Stimulated activated effector memory CD8-positive, alpha-beta T cell treated with anti-CD3 and anti-CD28 coated beads, Interleukin-12 subunit alpha, Interleukin-12 subunit beta, amount 100 ng/mL, for 72 hours (primary cell): ENCODE data around the gene POLR3E.

ENCODE experiments used
- ATAC-seq: fragments of 150-1000 bp; cut with Tn5 transposase; 2 replicates; pipeline ENCODE4 v1.10.0; 2021
- DNase-seq, 2 donors: peaks; one replicate each; pipeline ENCODE4 v3.0.0; 2021 to 2022; ENCODE audit warnings: low spot score in 2 of 2
- H3K27ac Mint-ChIP-seq: one replicate; pipeline ENCODE4 v1.8.0; 2022; ENCODE audit warnings: mild to moderate bottlenecking, mixed read lengths
- H3K36me3 Mint-ChIP-seq: one replicate; pipeline ENCODE4 v1.8.0; 2022; ENCODE audit warnings: mild to moderate bottlenecking, mixed read lengths
- H3K4me1 Mint-ChIP-seq: one replicate; pipeline ENCODE4 v1.8.0; 2022; ENCODE audit warnings: mixed read lengths
- H3K4me3 Mint-ChIP-seq: one replicate; pipeline ENCODE4 v1.8.0; 2022; ENCODE audit warnings: mild to moderate bottlenecking, mixed read lengths
- H3K9me3 Mint-ChIP-seq: one replicate; pipeline ENCODE4 v1.8.0; 2022; ENCODE audit warnings: mixed read lengths

POLR3E gene

GRCh38 chr16:22302776-22303363, 5.7 kb downstream of the POLR3E start:
- no peak for DNase-seq
- Mint-ChIP-seq H3K4me1 (peaks cover 61% of the 10 kb centered on the region), H3K27ac (peak overlapping the region; percentile 54), H3K9me3 (no peaks in the 10 kb centered on the region), H3K36me3 (peaks cover 99% of the 10 kb centered on the region), H3K4me3 (no peak overlapping the region)
- ATAC-seq, result no peak

- Mint-ChIP-seq H3K9me3 (no peaks in the 10 kb centered on the region), H3K4me1 (peaks cover 46% of the 10 kb centered on the region), H3K27ac (peak overlapping the region; percentile 85), H3K4me3 (no peak overlapping the region), H3K36me3 (peaks cover 99% of the 10 kb centered on the region)
- DNase-seq (no peak), ATAC-seq (no peak)
These were observed 7.2 kb downstream of the POLR3E start for GRCh38 chr16:22304411-22304810.

DNA sequence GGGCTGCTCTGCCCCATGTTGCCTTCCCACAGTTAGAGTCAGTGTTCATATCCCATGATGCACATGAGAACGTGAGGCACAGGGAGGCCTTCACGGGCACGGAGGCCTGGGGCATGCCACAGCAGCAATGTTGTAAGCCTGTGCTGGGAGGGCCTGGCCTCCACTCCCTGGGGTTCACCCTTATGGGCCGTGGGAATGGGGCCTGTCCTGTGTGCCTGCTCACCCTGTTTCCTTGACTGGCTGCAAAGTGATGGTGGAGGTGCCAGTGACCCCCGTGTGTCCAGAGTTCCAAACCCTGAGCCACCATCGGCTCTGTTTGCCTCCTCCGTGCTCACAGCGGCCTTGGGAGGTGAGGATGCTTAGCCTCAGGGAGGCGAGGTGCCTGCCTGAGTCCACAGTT, 9.6 kb downstream of the POLR3E start:
- ATAC-seq, result no peak
- no peaks in the 10 kb centered on the region for H3K9me3 Mint-ChIP-seq
- peaks cover 100% of the 10 kb centered on the region for H3K36me3 Mint-ChIP-seq
- no peak for DNase-seq
- H3K27ac Mint-ChIP-seq, result peak overlapping the region; percentile 30
- H3K4me1 Mint-ChIP-seq, result peaks cover 27% of the 10 kb centered on the region
- no peak overlapping the region for H3K4me3 Mint-ChIP-seq

DNA sequence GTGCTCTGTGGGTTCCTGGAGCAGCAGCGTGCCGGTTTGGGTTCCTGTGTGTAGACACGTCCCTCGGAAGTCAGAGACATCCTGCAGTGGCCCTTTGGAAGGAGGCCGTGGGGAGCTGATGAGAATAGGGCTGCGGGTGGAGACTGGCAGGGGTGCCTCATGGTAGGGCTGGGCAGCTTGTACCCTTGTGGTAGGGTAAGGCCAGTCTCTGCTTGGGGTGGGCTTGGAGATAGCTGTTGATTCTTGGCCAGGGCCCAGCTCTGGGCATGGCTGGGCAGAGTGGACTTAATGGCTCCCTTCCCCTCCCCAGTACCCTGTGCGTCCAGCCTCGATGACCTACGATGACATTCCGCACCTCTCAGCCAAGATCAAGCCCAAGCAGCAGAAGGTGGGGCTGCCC, 10.6 kb downstream of the POLR3E start:
- H3K4me3 Mint-ChIP-seq, result no peak overlapping the region
- DNase-seq, result no peak
- no peaks in the 10 kb centered on the region for H3K9me3 Mint-ChIP-seq
- H3K27ac Mint-ChIP-seq, result peak overlapping the region; percentile 30
- peaks cover 100% of the 10 kb centered on the region for H3K36me3 Mint-ChIP-seq
- peaks cover 18% of the 10 kb centered on the region for H3K4me1 Mint-ChIP-seq
- ATAC-seq, result no peak

DNA sequence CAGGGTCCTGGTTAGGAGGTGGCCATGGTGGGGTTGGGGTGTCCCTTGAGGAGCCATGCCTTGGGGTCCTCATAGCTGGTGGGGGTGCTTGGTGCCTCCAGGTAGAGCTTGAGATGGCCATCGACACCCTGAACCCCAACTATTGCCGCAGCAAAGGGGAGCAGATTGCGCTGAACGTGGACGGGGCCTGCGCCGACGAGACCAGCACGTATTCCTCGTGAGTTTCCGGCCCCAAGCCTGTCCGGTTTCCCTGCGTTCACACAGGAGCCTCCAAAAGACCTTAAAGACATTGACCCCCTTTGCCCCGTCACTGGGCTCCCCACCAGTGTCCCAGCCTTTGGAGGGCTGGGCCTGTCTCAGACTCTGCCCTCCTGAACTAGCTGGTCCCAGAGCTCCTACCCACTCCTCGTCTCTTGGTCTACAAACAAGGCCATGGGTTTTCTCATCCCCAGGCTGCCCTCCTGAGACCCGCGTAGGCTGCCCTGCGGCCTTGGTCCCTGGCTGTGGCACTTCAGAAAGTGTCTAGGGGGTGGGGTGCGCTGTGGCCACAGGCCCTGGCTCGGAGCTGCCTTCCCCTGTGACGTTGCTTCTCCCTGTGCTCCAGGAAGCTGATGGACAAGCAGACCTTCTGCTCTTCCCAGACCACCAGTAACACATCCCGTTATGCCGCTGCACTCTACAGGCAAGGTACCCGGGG, 11.8 kb downstream of the POLR3E start:
- DNase-seq (no peak), ATAC-seq (no peak)
- Mint-ChIP-seq H3K27ac (no peak overlapping the region), H3K36me3 (peaks cover 100% of the 10 kb centered on the region), H3K4me1 (peaks cover 15% of the 10 kb centered on the region), H3K4me3 (no peak overlapping the region), H3K9me3 (no peaks in the 10 kb centered on the region)

DNA sequence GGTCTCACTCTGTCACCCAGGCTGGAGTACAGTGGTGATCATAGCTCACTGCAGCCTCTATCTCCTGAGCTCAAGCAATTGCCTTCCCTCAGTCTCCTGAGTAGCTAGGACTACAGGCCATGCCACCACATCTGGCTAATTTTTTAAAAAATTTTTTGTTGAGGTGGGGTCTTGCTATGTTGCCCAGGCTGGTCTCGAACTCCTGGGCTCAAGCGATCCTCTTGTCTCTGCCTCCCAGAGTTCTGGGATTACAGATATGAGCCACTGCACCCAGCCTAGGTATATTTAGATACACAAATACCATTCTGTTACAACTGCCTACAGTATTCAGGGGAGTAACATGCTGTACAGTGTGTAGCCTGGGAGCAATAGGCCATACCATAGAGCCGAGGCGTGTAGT, 14.3 kb downstream of the POLR3E start:
- Mint-ChIP-seq H3K9me3 (no peaks in the 10 kb centered on the region), H3K27ac (peak overlapping the region; percentile 76), H3K36me3 (peaks cover 100% of the 10 kb centered on the region), H3K4me3 (no peak overlapping the region), H3K4me1 (peaks cover 4% of the 10 kb centered on the region)
- ATAC-seq (no peak), DNase-seq (no peak)

DNA sequence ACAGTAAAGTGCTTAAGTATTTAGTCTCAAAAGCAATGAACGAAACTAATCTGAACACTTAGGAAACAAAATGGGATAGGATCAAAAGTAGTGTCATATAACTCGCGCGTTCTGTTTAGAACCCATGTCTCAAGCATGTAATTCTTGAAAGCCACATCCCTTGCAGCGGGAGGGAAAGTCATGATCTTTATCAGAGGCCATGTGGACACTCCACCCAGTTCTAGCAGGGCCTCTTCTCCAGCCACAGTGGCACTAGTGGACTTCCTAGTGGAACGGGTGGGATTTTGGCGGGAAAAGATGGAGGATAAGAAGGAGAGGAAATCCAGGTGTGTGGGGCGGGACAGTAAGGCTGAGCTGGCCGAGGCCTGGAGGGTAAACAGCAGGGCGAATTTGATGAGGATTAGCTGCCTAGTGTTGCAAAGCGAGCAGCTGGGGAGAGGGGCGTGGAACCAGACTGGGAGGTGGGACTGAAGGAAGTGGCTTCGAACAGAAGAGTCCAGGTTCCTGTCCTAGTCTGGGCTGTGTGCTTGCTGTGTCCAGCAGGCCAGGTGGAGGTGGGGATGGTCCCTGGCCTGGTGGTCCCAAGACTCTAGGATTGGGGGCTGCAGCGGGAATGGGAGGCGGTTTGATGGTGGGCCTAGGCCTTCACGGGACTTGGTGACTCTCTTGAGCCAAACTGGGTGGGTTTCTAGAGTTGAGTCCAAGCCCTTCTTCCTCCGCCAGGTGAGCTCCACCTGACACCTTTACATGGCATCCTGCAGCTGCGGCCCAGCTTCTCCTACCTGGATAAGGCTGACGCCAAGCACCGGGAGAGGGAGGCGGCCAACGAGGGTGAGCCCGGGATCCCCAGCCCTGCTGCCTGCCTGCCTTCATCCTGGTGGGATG, 15.9 kb downstream of the POLR3E start:
- Mint-ChIP-seq H3K4me3 (no peak overlapping the region), H3K9me3 (no peaks in the 10 kb centered on the region), H3K27ac (peak overlapping the region; percentile 76), H3K4me1 (peaks cover 4% of the 10 kb centered on the region), H3K36me3 (peaks cover 100% of the 10 kb centered on the region)
- no peak for DNase-seq
- ATAC-seq, result no peak

GRCh38 chr16:22313876-22314470, 16.8 kb downstream of the POLR3E start:
- Mint-ChIP-seq H3K4me3 (no peak overlapping the region), H3K9me3 (no peaks in the 10 kb centered on the region), H3K4me1 (peaks cover 4% of the 10 kb centered on the region), H3K27ac (peak overlapping the region; percentile 74), H3K36me3 (peaks cover 100% of the 10 kb centered on the region)
- DNase-seq, result no peak
- no peak for ATAC-seq

GRCh38 chr16:22314661-22315626, 17.7 kb downstream of the POLR3E start:
- Mint-ChIP-seq H3K4me1 (peaks cover 4% of the 10 kb centered on the region), H3K9me3 (no peaks in the 10 kb centered on the region), H3K36me3 (peaks cover 100% of the 10 kb centered on the region), H3K27ac (peak overlapping the region; percentile 74), H3K4me3 (no peak overlapping the region)
- DNase-seq (no peak), ATAC-seq (no peak)

DNA sequence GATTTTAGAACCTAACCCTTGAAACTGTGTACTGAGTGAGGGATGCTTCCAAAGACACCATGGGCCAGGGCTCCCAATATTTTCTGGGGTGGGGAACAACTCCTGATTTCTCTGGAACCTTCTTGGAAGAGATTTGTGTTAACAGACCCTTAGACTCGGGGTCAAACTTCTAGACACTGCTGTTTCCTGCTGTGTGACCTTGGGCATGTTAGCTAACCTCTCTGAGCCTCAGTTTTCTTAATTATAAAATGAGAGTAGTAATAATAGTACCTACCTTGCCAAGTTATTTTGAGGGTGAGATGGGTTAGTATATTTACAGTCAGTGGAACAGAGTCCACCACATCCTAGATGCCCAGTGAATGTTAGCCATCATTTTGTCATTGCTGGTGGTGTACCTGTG, 18.8 kb downstream of the POLR3E start:
- ATAC-seq (no peak), DNase-seq (no peak)
- Mint-ChIP-seq H3K36me3 (peaks cover 100% of the 10 kb centered on the region), H3K27ac (peak overlapping the region; percentile 43), H3K4me3 (no peak overlapping the region), H3K4me1 (peaks cover 10% of the 10 kb centered on the region), H3K9me3 (no peaks in the 10 kb centered on the region)

DNA sequence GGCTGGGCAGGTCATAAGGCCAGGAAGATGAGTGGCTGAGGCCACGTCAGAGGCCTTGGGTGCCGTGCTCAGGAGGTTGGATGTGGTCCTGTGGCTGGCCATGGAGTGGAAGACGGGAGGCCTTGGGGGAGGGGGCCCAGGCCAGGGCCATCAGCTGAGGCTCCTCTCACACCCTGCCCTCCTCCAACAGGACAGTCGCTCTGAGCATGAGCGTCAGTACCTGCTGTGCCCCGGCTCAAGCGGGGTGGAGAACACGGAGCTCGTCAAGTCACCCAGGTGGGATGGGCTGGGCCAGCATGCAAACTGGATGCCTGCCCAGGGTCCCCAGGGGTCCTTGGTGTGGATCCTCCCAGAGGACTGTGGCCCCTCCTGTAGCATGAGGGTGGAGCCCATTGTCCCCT, 19.2 kb downstream of the POLR3E start:
- ATAC-seq, result no peak
- Mint-ChIP-seq H3K27ac (peak overlapping the region; percentile 43), H3K4me1 (peaks cover 13% of the 10 kb centered on the region)

DNA sequence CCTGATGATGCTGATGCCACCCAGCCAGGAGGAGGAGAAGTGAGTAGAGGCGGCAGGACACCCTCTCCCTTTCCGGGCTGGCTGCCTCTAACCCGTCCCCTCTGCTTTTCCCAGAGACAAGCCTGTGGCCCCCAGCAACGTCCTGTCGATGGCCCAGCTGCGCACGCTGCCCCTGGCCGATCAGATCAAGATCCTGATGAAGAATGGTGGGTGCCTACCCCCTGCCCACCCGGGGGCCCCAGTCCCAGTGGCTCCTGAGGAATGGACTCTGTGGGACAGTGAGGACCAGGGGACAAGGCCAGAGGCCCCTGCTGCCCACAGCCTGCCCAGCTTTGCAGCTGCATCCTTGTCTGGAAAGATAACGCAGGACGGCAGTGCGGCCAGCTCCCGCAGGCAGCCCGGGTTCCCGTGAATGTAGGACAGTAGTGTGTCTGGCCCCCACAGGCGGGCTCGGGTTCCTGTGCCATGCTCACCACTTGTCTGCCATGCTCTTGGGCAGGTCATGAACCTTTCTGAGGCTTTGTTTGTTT, 19.9 kb downstream of the POLR3E start:
- ATAC-seq, result no peak
- no peak for DNase-seq
- peaks cover 13% of the 10 kb centered on the region for H3K4me1 Mint-ChIP-seq
- H3K4me3 Mint-ChIP-seq, result no peak overlapping the region
- no peak overlapping the region for H3K27ac Mint-ChIP-seq
- H3K9me3 Mint-ChIP-seq, result no peaks in the 10 kb centered on the region
- peaks cover 96% of the 10 kb centered on the region for H3K36me3 Mint-ChIP-seq

More for the DNA sequence above, 19.2 kb downstream of the POLR3E start:
- DNase-seq, result no peak
- Mint-ChIP-seq H3K9me3 (no peaks in the 10 kb centered on the region), H3K4me3 (no peak overlapping the region), H3K36me3 (peaks cover 100% of the 10 kb centered on the region)

DNA sequence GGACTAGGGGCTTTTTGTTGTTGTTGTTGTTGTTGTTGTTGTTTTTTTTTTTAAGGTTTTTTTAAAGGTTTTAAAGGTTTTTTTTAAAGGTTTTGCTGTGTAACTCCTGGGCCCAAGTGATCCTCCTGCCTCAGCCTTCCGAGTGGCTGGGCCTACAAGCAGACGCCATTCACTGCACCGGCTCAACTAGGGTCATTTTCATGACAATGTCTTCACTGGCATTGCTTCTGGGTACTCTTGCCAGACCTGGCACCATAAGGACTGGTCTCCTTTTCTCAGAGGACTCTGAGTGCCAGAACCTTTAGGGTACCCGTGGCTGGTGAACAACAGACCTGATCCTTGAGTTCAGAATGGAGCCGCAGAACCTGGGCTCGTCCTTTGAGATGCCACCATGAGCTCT, 20.4 kb downstream of the POLR3E start:
- no peak overlapping the region for H3K27ac Mint-ChIP-seq
- DNase-seq (no peak), ATAC-seq (no peak)
- peaks cover 96% of the 10 kb centered on the region for H3K36me3 Mint-ChIP-seq
- H3K4me3 Mint-ChIP-seq, result no peak overlapping the region
- peaks cover 13% of the 10 kb centered on the region for H3K4me1 Mint-ChIP-seq
- no peaks in the 10 kb centered on the region for H3K9me3 Mint-ChIP-seq

GRCh38 chr16:22318690-22319358, 21.6 kb downstream of the POLR3E start:
- Mint-ChIP-seq H3K4me1 (peaks cover 11% of the 10 kb centered on the region), H3K4me3 (no peak overlapping the region), H3K27ac (no peak overlapping the region), H3K9me3 (no peaks in the 10 kb centered on the region), H3K36me3 (peaks cover 96% of the 10 kb centered on the region)
- DNase-seq, result peak; percentile 54 to 84
- ATAC-seq, result no peak
